Activated T-cell treated with anti-CD3 and anti-CD28 coated beads for 1 hour (primary cell): ENCODE data around the gene F12.
"Not testable (repeated sequence)": the region's sequence is repeated elsewhere in the genome, so short reads cannot be mapped to it uniquely, and the experiment has no call there.

Source experiments
- DNase-seq: peaks from one replicate; pipeline ENCODE4 v3.0.0-alpha.2; 2020; ENCODE audit warnings: low read depth

F12 gene

DNA sequence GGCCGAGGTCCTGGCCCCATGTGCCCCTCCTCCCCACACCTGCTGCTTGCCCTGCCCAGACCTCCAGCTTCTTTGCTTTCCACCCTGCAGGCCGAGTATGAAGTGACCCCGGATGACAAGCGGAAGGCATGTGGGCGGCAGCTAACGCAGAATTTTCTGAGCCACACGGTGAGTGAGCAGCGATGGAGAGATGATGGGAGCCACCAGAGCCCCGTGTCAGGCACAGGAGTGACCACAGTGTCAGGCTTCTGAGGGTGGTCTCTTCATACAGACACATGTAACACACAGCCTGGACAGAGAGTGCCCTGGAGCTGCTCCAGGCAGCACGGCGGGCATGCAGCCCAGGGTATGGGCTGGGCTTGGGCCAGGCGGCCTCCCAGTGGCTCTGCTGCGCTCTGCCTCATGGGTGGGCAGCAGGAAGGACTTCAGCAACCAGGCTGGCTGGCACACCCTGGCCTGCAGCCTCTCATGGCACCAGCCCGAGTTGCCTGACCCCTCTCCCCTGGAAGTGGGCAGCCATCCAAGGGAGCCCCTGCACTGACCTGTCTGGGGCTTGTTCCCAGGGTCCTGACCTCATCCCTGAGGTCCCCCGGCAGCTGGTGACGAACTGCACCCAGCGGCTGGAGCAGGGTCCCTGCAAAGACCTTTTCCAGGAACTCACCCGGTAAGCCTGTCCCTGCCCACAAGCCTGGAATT is 22.9 kb upstream of the F12 start:
- DNase-seq, result no peak

DNA sequence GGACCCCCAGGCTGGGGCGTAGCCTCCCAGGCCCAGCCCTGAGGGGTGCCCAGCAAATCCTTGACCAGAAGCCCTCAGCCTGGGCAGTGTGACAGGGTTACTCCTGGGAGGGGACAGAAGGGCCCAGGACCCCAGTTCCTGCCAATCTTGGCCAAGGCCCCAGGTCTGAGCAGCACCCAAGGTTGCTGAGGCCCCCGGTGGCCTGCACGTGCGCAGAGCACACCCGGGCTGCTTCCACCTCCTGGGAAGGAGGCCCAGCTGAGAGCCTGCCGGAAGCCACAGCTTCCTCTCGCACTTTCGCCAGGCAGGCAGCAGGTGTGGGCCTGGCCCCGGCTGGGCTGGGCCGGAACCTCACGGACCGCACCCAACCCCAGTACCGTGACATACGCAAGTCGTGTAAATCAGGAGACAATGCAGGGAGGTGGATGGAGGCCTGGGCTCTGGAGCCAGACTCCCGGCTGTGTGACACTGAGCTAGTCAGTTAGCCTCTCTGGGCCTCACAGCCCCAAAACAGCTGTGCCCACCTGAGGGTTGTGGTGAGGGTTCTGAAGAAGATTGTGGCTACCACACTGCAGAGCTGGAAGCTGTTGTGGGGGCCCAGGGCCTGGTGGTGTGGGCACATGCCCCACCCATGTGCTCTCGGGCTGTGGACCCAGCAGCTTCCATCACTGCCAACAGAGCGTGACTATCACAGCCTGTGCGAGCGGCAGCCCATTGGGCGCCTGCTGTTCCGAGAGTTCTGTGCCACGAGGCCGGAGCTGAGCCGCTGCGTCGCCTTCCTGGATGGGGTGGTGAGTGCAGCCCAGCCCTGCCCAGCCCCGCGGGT is 22.2 kb upstream of the F12 start:
- peak; percentile 43 for DNase-seq

DNA sequence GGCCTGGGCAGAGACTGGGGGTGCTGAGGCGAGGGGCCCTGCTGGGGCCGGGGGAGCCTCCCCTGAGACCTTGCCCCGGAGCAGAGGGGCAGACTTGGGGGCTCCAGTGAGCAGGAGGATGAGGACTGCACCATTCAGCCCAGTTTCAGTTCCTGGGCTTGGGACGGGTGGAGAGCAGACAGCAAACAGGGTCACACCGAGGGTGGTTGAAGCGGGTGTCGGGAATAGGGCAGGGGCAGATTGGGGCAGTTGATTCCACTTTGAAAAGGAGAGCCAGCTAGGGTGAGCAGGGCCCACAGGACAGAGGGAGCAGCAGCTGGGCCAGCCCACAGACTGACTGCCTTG is 21.6 kb upstream of the F12 start:
- no peak for DNase-seq

GRCh38 chr5:177430140-177430951 is 21.0 kb upstream of the F12 start:
- DNase-seq, result no peak

DNA sequence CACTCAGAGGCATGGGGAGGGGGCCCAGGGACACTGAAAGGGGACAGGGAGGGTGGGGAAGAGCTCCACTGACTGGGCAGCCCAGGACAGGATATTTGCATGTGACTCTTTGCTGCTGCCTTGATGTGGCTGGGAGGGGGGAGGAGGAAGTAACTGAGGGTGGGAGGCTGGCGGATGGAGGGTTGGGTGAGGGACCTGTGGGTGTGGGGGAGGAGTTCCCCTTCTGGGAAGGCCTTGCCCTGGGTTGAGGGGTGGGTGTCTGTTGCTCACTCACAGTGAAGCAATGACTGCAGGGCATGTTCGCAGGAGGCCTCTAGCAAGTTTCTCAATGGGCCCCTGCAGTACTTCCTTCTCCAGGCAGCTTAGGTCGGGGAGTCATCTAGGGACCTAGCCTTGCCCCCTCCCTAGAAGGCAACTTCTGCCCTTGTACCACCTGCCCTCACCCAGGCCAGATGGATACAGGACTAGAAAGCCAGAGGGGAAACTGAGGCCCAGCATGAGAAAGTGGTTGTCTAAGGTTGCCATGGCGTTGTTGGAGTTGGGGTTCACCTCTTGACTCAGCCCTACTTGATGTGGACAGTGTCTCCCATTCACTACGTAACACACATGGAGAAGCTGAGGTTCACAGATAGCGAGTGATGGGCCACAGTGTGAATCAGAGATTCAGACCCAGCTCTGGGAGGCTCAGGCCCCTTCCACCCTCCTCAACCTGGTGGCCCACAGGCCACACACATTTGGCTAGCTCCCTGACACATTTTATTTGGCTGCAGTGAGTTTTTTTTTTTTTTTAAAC is 20.1 kb upstream of the F12 start:
- DNase-seq, result peak; percentile 69

DNA sequence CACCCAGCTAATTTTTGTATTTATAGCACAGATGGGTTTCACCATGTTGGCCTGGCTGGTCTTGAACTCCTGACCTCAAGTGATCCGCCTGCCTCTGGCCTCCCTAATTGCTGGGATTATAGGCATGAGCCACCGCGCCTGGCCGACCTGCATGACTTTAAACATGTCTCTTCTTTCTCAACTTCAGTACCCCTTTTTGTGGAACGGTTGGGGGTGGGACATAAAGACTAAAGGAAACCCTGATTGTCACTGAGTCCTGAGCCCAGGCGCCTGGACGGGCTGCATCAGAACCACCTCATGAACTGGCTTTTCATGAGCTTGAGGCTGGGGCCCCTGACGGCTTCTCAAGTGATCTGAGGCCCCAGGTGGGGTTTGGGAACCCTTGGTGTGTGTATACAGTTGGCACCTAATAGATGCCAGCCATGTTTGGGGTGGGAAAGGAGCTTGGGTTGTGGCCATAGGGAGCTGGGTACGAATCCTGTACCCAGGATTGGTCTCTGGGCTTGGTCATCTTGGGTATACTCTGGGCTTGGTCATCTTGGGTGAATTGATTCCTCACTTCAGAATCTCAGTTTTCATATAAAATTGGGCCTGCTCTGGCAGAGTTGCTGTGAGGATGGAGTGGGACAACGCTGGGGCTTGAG is 19.3 kb upstream of the F12 start:
- DNase-seq, result no peak

- no peak for DNase-seq
These were observed 18.7 kb upstream of the F12 start for GRCh38 chr5:177427919-177428573.

DNA sequence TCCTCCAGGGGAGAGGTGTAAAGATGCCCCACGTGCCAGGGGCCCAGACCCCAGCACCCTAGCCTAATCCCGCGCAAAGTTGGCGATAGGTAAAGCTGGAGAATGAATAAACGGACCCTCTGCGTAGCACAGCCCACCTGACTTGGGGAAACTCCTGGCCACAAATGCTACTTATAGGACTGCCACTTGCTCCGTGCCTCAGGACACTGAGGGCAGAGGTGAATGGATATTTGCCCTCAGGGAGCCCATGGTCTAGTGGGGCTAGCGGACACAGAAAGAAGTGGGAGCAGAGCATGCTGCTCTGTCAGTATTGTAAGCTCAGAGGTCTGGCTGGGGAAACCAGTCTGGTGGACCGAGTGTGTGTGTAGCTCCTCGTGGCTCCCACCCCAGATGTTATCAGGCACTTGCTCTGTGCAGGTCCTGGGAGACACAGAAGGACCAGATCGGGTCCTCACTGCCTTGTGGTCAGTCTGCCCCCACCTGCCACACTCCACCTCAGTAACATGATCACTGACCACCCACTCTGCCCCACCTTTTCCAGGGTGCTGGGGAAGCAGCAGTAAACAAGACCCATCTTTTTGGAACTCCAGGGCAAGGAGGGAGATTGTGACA is 18.0 kb upstream of the F12 start:
- no peak for DNase-seq

- peak; percentile 58 for DNase-seq
These were observed 17.3 kb upstream of the F12 start, which contains the start of gene GRK6 for GRCh38 chr5:177426566-177427210. Gene GRK6 (plus strand): TSS chr5:177426676. CDS start chr5:177426846, 170 bp downstream.

DNA sequence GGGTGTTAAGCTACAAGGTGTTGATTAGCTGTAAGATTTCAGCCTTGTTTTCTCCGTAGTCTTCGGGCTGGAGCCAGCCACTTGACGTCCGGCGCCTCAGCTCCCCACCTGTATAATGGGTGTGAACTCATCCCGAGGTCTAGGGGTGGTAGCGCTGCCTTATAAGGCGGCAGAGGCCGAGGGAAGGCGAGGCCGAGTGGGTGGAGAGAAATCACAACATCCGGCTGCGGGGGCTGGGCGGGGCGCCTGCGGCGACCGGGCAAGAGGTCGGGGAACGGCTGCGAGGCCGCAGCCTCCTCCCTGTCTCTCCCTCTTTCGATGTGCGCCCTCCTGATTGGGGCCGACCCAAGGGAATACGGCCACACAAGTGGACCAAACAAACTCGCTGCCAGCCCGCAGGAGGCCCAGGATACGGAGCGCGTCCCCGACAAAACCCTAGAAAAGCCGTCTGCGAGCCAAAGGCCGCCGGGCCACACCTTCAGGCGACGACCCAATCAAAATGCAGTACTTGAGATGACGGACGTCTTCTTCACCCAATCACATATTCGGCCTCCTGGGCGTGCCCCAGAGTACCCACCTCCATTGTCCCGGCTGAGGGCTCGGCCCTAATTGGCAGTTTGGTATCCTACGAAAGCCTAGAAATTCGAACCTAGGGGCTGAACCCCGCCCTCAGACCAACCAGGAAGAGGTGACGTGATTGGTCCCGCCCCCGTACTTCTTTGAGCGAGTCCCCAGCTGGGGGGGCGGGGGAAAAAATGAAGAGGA is 16.6 kb upstream of the F12 start:
- DNase-seq, result peak; percentile 99

DNA sequence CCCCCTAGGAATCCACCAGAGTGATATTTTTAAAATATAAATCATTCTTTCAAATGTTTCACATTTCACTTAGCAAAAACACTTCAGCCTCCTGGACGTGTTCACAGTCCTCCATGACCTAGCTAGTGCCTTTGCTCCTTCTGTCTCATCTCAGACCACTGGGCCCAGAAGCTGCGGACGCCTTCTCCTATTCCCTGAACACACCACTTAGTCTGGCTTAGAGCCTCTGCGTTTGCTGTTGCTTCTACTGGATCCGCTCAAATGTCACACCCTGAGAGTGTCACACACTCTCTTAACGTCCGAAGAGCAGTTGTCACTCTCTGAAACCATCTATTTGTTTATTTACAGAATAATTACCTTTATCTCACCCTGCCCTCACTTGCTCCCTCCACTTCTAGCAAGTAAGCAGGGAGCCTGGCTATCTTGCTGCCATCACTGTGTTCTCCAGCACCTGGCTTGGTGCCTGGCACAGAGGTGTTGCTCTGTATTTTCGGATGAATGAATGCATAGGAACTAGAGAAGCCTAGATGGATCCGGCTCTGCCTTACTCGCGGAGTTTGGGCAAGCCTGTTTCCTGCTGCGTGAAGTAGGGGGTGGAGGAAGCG is 15.9 kb upstream of the F12 start:
- DNase-seq, result no peak

- no peak for DNase-seq
These were observed 14.3 kb upstream of the F12 start for GRCh38 chr5:177423671-177424070.

GRCh38 chr5:177421062-177421798 is 11.9 kb upstream of the F12 start:
- DNase-seq, result no peak

GRCh38 chr5:177420472-177420871 is 11.1 kb upstream of the F12 start:
- DNase-seq, result not testable (repeated sequence)

GRCh38 chr5:177419046-177419445 is 9.7 kb upstream of the F12 start:
- DNase-seq, result no peak

DNA sequence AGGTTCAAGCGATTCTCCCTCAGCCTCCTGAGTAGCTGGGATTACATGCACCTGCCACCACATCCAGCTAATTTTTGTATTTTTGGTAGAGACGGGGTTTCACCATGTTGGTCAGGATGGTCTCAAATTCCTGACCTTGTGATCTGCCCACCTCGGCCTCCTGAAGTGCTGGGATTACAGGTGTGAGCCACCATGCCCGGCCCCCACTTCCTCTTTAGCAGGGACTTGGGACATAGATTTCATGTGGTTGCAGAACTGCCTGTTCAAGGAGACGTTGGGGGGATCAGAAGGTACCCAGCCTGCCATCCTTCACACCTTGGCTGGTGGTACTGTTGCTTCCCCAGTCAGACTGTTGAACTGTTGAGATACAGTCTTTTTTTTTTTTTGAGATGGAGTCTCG is 7.7 kb upstream of the F12 start:
- not testable (repeated sequence) for DNase-seq

DNA sequence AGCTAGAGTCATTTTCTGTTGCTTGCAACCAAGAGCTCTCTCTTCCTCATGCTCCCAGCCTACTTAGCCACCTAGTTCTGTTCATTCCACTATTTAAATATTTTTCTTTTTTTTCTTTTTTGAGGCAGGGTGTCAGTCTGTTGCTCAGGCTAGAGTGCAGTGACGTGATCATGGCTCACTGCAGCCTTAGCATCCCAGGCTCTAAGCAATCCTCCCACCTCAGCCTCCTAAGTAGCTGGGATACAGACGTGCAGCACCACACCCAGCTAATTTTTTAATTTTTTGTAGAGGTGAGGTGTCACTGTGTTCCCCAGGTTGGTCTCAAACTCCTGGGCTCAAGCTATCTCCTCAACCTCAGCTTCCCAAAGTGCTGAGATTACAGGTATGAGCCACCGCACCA is 5.1 kb upstream of the F12 start:
- no peak for DNase-seq
